SKM-1 treated with dmso at 0.1 percent for 144 hours (cell line): ENCODE measurements around the gene DPEP1.
"Not testable (repeated sequence)": the region's sequence is repeated elsewhere in the genome, so short reads cannot be mapped to it uniquely, and the experiment has no call there.

Source experiments
- DNase-seq: peaks from one replicate; lab custom pipeline; 2025; ENCODE audit not compliant: unreplicated experiment; lab: John Stamatoyannopoulos, UW

The DPEP1 gene

GRCh38 chr16:89613231-89613953 lies at the start of gene DPEP1:
Gene DPEP1 (plus strand): TSS chr16:89613642. CDS start chr16:89630411, 16,769 bp downstream.
- no peak for DNase-seq

- no peak for DNase-seq
These were observed 48.8 kb upstream of the DPEP1 start for GRCh38 chr16:89564476-89565255.

GRCh38 chr16:89565256-89565505 lies 48.3 kb upstream of the DPEP1 start:
- DNase-seq = no peak

- peak; percentile 63 for DNase-seq
These were observed 47.7 kb upstream of the DPEP1 start for GRCh38 chr16:89565506-89566372.

GRCh38 chr16:89567656-89568594 lies 45.5 kb upstream of the DPEP1 start:
- no peak for DNase-seq

GRCh38 chr16:89569506-89570341 lies 43.7 kb upstream of the DPEP1 start:
- no peak for DNase-seq

GRCh38 chr16:89570342-89570923 lies 43.0 kb upstream of the DPEP1 start:
- DNase-seq = no peak

GRCh38 chr16:89570983-89571598 lies 42.4 kb upstream of the DPEP1 start:
- DNase-seq = not testable (repeated sequence)

- DNase-seq = no peak
These were observed 41.8 kb upstream of the DPEP1 start for GRCh38 chr16:89571636-89572035.

GRCh38 chr16:89572073-89572484 lies 41.4 kb upstream of the DPEP1 start:
- DNase-seq = no peak

GRCh38 chr16:89572485-89573205 lies 40.8 kb upstream of the DPEP1 start:
- DNase-seq = no peak

- no peak for DNase-seq
These were observed 39.4 kb upstream of the DPEP1 start for GRCh38 chr16:89573826-89574680.

- DNase-seq = peak; percentile 64
These were observed 38.7 kb upstream of the DPEP1 start for GRCh38 chr16:89574681-89575246.

GRCh38 chr16:89575247-89576152 lies 37.9 kb upstream of the DPEP1 start, which contains the start of gene CPNE7:
Gene CPNE7 (plus strand): TSS chr16:89575758. CDS start chr16:89575898, 140 bp downstream.
- DNase-seq = no peak

GRCh38 chr16:89576153-89577054 lies 37.0 kb upstream of the DPEP1 start:
- no peak for DNase-seq
